K562 (cell line): ENCODE data around the gene MED19. TPM values are rescaled to one million over a fixed set of nuclear protein-coding genes. Genes with fewer than 3 reads are reported as not detected.
A peak's percentile ranks its signal among the peaks of the same experiment; 100 is the strongest.

ENCODE experiments used
- ATF7 ChIP-seq: fragments of 450-650 bp; IDR thresholded peaks from 2 replicates; pipeline ENCODE4 v1.7.1; 2014; ENCODE audit warnings: mild to moderate bottlenecking, moderate library complexity
- EP400 ChIP-seq: fragments of 450-650 bp; IDR thresholded peaks from 2 replicates; pipeline ENCODE4 v1.6.1; 2017; ENCODE audit warnings: antibody characterized with exemption, mild to moderate bottlenecking, moderate library complexity
- LEF1 ChIP-seq: fragments of 450-650 bp; IDR thresholded peaks from 2 replicates; pipeline ENCODE4 v1.6.1; 2016; ENCODE audit warnings: mild to moderate bottlenecking
- MTA3 ChIP-seq: fragments of 450-650 bp; formaldehyde crosslinking; IDR thresholded peaks from 2 replicates; pipeline ENCODE4 v1.6.1; 2017; ENCODE audit warnings: mild to moderate bottlenecking, borderline replicate concordance
- PHB2 ChIP-seq: fragments of 450-650 bp; IDR thresholded peaks from 2 replicates; pipeline ENCODE4 v1.6.1; 2017; ENCODE audit warnings: low read depth
- TAF1 ChIP-seq: IDR thresholded peaks from 2 replicates; pipeline ENCODE4 v1.6.1; 2011; ENCODE audit warnings: mild to moderate bottlenecking, low read length, moderate library complexity; ENCODE audit not compliant: insufficient read depth, control insufficient read depth, severe bottlenecking; ENCODE audit errors: extremely low read depth
- TEAD4 ChIP-seq, 2 experiments: sonication (generic) in 1 of 2; formaldehyde crosslinking in 1 of 2; IDR thresholded peaks; 2 replicates each; pipeline versions ENCODE4 v1.6.1 to v1.8.0; 2012 to 2022; ENCODE audit warnings: borderline replicate concordance in 1 of 2, inconsistent platforms in 1 of 2, low read length in 1 of 2, mild to moderate bottlenecking in 1 of 2, missing genetic modification reagents in 1 of 2
- THRAP3 ChIP-seq: fragments of 450-650 bp; IDR thresholded peaks from 2 replicates; pipeline ENCODE4 v1.6.1; 2016; ENCODE audit warnings: mild to moderate bottlenecking, inconsistent platforms, borderline replicate concordance
- ZNF263 ChIP-seq: sonication (generic); formaldehyde crosslinking; IDR thresholded peaks from 2 replicates; pipeline ENCODE4 v1.8.0; 2022; ENCODE audit warnings: mild to moderate bottlenecking, missing genetic modification reagents, borderline replicate concordance
- ZNF311 ChIP-seq: fragments of 250-450 bp; sonication (Bioruptor Pico); IDR thresholded peaks from 2 replicates; pipeline ENCODE4 v1.4.0; 2020; ENCODE audit warnings: mild to moderate bottlenecking, moderate library complexity
- ZSCAN29 ChIP-seq: fragments of 450-650 bp; IDR thresholded peaks from 2 replicates; pipeline ENCODE4 v1.6.1; 2017
- ZSCAN32 ChIP-seq: fragments of 450-650 bp; formaldehyde crosslinking; IDR thresholded peaks from 2 replicates; pipeline ENCODE4 v1.4.0; 2020; ENCODE audit warnings: mild to moderate bottlenecking, moderate library complexity
- polyA plus RNA-seq, 8 experiments: library from polyadenylated mRNA; depleted of rRNA in 4 of 8; stranded (reverse) in 5 of 8; unstranded in 3 of 8; fragments of >200 nt; fragmentation: Nextera tagmentation in 2 of 8; fragmentation: Illumina TruSeq in 1 of 8; extraction: Ambion mirVana in 2 of 8; extraction: Trizol in 1 of 8; gene quantifications; 2 replicates each; pipeline versions ENCODE4 v1.2.1 to v1.2.3, GENCODE V29; 2011 to 2014; ENCODE audit warnings: inconsistent platforms in 1 of 8, missing spikeins in 1 of 8
- total RNA-seq, 7 experiments: library from RNA; depleted of rRNA in 6 of 7; stranded (reverse); fragments of >200 nt in 6 of 7; fragmentation: Illumina TruSeq in 2 of 7; extraction: Trizol in 2 of 7; gene quantifications; 2 replicates each; pipeline versions ENCODE4 v1.2.1 to v1.2.3, GENCODE V29; 2011 to 2021; ENCODE audit warnings: low replicate concordance in 1 of 7
- TF ChIP-seq, protein P1 (sequence below): sonication (generic); formaldehyde crosslinking; IDR thresholded peaks from 2 replicates; pipeline ENCODE4 v1.9.0; 2022; ENCODE audit warnings: mild to moderate bottlenecking, missing genetic modification reagents
- TF ChIP-seq, protein P2 (sequence below): fragments of 250-450 bp; sonication (Bioruptor Pico); IDR thresholded peaks from 2 replicates; pipeline ENCODE4 v1.5.0; 2021; ENCODE audit warnings: mild to moderate bottlenecking, moderate library complexity

Gene MED19
- total and polyA plus RNA-seq, 9 of the 15 experiments (the other 6 are each of a cell fraction or from before 2014, with no cell fraction given): 7.3 to 23.5 (median 15.0) TPM

DNA sequence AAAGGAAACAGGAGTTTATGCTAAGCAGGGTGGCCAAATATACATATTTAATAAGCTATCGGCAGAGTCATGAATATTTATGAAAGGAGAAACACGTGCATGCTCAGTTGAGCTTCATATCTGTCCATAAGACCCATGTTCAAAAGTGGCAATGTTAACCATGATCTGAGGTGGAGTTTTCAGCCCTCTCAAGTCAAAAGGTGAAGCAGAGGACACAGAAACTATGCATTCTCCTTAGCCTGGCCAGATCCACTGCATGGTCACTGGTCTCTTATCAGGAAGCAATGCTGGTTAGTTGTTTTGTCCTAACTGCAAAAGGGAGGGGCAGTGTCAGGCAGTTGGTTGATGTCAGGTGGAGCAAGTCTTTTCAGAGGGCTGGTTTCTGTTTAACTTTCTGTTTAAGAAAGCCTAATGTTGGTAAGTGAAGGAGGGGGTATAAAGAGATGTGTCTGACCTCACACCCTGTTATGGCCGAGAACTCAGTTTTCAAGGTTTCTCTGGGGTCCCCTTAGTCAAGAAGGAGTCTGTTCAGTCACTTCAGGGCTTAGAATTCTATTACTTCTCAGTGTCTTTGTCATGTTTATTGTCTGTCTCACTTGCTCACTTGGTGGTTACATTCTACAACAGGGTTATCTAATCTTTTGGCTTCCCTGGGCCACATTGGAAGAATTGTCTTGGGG is 23.7 kb upstream of the MED19 start (continued):
- TF ChIP-seq, protein P1, sequence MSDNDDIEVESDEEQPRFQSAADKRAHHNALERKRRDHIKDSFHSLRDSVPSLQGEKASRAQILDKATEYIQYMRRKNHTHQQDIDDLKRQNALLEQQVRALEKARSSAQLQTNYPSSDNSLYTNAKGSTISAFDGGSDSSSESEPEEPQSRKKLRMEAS (CRISPR knock-in tag): peak; percentile 45; the same call in 1 of the 2 replicates
- peak; percentile 38; the same call in 1 of the 2 replicates for TF ChIP-seq TEAD4 (IDR thresholded peaks at IDR 0.05; ENCODE audit: low read length)
- no peak for TF ChIP-seq TEAD4 (CRISPR knock-in tag; IDR thresholded peaks at IDR 0.05; ENCODE audit: borderline replicate concordance)
- no peak for TF ChIP-seq ZSCAN29
- TF ChIP-seq ZNF311: no peak
- TF ChIP-seq THRAP3: no peak
- TF ChIP-seq, protein P2, sequence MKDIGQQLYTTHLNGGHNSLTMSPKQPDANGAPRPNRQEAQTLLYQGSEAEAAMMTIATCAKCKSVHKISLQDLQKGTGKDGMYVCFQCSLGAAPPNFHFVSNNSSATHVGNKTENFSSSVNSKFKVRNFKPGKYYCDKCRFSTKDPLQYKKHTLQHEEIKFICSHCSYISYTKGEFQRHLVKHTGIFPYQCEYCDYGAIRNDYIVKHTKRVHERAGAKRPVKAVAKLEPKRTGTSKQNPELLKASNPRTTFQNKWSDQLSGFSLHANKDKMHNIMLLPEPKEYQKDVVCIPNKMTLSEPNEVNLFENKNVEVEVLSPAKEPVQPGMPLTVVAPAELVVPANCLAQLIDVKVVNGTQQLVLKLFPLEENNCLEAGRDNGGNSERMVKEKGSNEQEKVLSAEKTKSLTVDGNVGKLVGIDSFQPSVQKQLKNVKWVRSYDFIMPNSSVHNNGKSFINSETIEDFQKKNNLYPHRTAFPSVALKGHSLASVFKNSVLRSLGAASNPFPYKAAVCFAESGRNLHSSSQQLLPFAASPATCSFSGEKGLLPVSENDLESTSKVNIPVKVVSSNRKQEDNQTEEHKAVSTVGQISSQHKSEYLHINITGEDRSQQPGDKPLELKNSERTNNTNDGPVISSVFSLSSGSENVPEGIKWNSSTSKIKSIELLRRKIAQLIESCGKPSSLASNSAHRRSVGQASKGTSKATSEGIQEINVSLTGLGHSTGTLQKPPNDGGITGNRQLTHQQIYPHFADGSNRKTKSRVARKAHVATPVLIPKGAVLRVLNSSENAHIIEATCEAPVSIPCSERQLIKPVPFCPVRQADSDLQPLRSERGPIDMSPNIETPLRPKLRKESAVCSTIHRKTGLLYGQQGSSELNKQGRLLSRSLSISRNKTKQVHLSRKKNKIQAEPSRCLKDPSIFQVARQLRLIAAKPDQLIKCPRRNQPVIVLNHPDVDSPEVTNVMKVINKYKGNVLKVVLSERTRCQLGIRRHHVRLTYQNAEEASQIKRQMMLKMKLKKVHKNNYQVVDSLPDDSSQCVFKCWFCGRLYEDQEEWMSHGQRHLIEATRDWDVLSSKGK: no peak
- no peak for TF ChIP-seq PHB2
- peak; percentile 52 for TF ChIP-seq MTA3
- TF ChIP-seq LEF1: peak; percentile 72
- TF ChIP-seq TAF1: peak; percentile 32
- TF ChIP-seq ZNF263 (CRISPR knock-in tag): no peak
- TF ChIP-seq ZSCAN32 (CRISPR knock-in tag): no peak
- no peak for TF ChIP-seq ATF7
- peak; percentile 50; the same call in 1 of the 2 replicates for TF ChIP-seq EP400
